Activated T-cell treated with anti-CD3 and anti-CD28 coated beads for 24 hours (primary cell): ENCODE measurements around the gene GATAD2A.
"Not testable (repeated sequence)": the region's sequence is repeated elsewhere in the genome, so short reads cannot be mapped to it uniquely, and the experiment has no call there.

Experiments
- DNase-seq: peaks from one replicate; pipeline ENCODE4 v3.0.0-alpha.2; 2020; ENCODE audit warnings: low read depth

Gene GATAD2A, protein sequence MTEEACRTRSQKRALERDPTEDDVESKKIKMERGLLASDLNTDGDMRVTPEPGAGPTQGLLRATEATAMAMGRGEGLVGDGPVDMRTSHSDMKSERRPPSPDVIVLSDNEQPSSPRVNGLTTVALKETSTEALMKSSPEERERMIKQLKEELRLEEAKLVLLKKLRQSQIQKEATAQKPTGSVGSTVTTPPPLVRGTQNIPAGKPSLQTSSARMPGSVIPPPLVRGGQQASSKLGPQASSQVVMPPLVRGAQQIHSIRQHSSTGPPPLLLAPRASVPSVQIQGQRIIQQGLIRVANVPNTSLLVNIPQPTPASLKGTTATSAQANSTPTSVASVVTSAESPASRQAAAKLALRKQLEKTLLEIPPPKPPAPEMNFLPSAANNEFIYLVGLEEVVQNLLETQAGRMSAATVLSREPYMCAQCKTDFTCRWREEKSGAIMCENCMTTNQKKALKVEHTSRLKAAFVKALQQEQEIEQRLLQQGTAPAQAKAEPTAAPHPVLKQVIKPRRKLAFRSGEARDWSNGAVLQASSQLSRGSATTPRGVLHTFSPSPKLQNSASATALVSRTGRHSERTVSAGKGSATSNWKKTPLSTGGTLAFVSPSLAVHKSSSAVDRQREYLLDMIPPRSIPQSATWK

DNA sequence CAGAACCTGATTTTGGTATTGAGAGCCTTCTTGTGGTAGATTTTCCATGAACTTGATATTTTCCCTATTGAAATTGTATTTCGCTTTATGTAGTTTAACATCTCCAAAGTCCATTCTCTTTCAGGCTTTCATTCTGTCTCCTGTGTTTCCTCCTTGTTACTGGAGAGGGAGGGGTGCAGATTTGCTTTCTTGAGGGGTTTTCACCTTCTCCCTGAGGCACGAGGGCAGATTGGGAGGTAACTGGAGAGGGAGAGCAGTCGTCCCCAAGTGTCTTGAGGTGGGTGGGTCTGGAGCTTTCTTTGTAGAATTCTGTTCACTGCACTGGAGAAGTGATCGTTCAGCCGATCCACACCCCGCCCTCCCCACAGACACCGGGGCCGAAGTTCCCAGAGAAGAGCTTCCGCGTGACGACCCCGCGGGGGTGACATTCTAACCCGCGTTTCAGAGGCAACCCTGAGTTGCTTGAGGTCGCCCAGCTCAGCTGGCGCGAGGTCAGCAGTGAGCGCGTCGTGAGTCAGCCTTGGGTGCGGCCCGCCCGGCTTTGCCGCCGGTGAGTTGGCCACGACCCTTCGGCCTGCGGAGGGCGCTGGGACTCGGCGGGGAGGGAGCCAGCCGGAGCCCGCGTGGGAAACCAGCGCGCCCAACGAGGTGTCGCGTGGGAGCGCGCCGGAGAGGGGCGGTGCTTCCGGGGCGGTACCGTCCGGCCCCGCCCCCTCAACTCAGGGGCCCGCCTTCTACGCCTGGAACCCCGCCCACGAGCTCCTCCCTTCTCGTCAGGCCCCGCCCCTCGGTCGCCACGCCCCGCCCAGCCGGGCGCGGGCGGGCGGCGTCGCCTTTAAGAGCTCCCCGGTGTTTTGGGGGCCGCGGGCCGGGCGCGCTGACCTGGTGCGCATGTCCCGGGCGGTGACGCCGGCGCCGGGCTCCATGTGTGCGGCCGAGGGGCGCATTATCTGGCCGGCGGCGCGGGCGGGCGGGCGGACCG is at the start of gene GATAD2A:
Gene GATAD2A (plus strand): TSS at position 797 of the 982 bp plus-strand sequence. CDS start 59,671 bp downstream, outside the sequence.
- peak; percentile 88 for DNase-seq

DNA sequence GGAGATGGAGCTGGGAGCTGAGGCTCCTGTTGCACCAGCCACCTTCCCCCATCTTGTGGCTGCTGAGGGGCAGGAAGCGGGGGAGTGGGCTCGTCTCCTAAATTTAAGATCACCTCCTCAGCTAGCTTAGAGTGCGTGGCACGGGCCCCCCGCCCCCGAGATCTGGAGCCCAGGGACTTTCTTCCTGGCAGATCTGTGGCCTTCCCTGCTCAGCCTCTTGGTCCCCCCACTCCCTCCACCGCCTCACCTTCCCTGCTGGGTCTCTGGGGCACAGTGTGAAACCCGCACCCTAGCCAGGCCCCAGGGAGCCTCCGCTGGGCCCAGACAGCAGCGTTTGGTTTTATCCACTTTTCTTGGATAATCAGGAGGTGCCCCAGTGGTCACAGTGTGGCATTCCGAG is 49.0 kb upstream of the GATAD2A start:
- no peak for DNase-seq

DNA sequence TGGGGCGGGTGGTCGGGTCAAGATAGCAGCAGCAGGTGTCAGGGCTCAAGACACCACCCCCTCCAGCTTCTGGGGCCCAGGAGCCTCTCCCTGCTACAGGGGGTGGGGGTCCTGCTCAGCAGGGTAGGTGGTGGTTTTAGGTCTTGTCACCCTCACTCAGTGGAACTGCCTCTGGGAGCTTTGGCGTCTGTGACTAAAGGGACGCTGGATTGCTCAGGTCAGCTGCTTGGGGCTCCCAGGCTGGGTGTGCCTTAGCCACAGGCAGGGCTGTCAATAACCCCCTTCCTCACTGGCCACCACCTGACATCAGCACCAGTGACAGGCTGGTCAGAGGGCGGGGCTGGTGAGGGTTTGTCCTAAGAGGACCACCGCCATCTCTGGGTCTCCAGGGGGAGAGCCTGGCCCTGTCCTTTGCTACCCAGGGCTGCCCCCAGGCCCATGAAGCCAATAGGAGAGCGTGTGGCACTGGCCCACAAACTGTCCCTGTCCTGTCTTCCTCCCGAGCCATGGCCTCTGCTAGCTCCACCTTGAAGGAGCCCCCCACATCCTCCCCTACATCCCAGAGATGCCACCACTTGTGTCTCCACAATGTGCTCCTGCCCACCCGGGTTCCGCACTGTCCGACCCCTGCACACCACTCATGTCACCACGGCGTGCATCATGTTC is 48.4 kb upstream of the GATAD2A start:
- no peak for DNase-seq

DNA sequence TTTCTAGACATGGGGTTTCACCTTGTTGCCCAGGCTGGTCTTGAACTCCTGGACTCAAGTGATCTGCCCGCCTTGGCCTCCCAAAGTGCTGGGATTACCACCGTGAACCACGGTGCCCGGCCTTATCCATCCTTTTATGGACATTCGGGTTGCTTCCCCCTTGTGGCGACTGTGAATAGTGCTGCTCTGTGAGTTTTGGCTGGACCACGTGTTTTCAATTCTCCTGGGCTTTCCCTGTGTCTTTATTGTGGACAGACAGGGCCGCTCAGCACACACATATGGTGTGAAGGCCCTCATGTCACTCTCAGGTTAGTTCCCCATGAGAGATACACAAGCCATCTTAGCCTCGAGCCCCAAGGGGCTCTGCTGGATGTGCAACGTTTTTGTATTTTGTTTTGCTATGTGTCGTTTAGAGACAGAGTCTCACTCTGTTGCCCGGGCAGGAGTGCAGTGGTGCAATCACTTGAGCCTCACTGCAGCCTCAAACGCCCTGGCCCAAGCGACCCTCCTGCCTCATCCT is 44.3 kb upstream of the GATAD2A start:
- peak; percentile 63 for DNase-seq

DNA sequence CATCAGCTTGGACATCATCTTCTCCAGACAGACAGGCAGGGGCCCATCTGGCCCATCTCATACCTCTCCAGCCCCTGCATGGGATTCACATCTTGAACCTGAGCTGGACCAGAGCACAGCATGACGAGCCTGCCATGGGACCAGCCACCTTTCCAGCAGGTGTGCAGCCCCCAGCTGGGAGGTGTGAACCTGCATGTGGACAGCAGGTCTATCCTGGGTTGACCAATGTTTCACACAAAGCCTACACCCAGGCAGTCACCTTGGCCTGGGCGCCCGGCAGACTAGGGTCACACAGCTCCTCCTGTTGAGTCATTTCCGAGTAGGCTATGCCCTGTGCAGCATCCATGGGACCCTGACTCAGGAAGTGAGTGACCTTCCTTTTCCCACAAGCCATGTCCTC is 43.4 kb upstream of the GATAD2A start:
- DNase-seq: no peak

DNA sequence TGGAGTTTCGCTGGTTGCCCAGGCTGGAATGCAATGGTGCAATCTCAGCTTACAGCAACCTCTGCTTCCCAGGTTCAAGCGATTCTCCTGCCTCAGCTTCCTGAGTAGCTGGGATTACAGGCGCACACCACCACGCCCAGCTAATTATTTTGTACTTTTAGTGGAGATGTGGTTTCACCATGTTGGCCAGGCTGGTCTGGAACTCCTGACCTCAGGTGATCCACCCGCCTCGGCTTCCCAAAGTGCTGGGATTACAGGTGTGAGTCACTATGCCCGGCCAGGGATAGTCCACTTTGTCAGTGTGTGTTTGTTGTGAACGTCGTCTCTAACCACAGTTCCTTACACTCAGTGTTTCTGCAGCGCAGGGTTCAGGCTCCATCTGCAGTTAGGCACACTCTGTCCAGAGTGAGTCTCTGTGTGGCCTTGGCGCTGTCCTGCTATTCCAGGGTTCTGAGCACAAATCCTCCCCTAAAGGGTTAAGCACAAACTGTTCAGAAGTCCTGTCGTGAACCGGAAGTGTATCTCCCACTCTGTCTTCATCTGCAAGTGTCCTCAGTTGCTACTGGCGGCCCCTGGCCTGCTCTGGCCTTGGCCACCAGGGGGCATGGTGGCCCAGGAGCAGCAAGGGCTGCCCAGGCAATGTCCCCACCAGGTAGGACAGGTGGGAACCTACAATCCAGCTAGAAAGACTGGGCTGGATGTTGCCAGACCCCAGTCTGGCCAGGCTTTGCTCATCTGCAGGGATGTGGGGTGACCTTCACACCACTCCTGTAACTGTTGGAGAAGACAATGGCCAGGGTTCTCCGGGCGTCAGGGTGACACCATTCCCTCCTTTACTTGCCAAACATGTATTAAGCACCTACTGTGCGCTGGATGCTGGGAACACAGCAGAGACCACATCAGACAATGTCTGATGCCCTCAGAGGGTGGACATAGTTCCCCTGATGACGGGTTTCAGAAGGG is 38.8 kb upstream of the GATAD2A start:
- peak; percentile 59 for DNase-seq

DNA sequence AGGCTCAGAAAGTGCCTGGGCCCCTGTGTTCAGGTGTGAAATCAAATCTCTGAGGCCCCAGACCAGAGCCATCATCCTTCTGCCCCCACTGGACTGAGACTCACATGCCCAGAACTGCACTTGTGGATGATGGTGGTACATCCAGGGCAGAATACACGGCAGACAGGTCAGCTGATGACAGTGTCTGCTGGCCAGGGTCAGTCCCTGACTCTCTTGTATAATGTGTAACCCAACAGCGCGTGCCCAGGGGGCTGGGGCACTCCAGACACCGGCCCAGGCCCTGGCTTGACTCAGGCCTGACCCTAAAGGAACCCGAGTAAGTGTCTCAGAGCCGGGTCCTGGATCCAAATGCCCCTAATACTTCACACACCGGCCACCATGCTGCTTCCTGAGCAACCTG is 37.4 kb upstream of the GATAD2A start:
- no peak for DNase-seq

DNA sequence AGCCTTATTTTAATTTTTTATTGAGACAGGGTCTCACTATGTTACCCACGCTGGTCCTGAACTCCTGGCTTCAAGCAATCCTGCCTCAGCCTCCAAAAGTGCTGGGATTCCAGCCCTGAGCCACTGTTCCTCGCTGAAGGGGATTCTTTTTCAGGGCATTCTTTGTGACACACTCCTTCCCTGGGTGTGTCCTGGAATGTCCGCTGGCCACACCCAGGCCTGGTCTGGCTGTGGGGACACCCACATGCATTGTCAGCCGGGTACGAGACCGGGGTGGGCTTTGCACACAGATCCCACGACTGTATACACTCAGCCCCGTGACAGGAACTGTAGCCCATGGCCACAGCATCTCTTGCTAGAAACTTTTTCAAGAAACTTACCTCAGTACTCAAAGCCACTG is 34.4 kb upstream of the GATAD2A start:
- no peak for DNase-seq

DNA sequence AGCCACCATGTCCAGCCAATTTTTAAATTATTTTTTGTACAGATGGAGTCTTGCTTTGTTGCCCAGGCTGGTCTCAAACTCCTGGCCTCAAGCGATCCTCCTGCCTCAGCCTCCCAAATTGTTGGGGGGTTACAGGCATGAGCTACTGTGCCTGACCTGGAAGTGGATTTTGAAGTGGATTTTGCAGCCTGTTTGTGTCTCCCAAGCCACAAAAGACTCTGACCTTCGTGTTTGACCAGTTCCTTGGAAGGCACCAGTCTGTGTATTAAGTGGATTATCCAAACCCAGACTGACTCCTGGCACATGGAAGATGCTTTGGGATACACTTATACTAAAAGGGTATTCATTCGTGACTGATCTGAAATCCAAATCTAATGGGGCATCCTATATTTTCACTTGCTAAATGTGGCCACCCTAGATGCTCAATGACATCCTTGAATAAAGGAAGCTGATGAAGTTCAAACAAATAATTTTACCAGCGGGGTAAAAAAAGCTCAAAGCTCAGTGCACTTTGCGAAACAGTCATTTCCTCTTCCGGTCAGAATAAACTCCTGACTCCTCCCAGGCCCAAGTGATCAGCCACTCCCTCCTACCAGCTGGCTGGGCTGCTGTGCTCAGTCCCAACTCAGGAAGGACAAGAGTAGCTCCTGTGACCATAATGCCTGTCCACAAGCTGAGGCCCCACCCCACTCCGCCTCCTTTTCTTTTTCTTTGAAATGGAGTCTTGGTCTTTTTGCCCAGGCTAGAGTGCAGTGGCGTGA is 32.6 kb upstream of the GATAD2A start:
- no peak for DNase-seq

DNA sequence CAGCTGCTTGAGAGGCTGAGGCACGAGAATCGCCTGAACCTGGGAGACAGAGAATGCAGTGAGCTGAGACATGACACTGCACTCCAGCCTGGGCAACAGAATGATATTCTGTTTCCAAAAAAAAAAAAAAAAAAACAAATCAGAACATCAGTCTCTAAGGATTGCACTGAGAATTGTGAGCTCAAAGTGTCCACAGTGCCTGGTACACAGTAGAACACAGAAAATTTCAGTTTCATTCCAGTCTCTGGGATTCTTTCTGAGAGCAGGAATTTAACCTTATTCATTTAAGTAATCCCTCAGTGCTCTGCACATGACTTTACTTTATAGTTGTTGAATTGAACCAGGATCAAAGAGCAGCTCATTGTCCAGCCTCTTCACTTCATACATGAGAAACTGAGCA is 25.9 kb upstream of the GATAD2A start:
- no peak for DNase-seq

DNA sequence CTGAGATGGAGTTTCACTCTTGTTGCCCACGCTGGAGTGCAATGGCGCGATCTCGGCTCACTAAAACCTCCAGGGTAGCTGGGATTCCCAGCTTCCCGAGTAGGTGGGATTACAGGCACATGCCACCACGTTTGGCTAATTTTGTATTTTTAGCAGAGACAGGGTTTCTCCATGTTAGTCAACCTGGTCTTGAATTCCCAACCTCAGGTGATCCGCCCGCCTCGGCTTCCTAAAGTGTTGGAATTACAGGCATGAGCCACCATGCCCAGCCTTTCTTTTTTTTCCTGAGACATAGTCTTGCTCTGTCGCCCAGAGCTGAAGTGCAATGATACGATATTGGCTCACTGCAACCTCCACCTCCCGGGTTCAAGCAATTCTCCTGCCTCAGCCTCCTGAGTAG is 25.2 kb upstream of the GATAD2A start:
- DNase-seq: not testable (repeated sequence)

DNA sequence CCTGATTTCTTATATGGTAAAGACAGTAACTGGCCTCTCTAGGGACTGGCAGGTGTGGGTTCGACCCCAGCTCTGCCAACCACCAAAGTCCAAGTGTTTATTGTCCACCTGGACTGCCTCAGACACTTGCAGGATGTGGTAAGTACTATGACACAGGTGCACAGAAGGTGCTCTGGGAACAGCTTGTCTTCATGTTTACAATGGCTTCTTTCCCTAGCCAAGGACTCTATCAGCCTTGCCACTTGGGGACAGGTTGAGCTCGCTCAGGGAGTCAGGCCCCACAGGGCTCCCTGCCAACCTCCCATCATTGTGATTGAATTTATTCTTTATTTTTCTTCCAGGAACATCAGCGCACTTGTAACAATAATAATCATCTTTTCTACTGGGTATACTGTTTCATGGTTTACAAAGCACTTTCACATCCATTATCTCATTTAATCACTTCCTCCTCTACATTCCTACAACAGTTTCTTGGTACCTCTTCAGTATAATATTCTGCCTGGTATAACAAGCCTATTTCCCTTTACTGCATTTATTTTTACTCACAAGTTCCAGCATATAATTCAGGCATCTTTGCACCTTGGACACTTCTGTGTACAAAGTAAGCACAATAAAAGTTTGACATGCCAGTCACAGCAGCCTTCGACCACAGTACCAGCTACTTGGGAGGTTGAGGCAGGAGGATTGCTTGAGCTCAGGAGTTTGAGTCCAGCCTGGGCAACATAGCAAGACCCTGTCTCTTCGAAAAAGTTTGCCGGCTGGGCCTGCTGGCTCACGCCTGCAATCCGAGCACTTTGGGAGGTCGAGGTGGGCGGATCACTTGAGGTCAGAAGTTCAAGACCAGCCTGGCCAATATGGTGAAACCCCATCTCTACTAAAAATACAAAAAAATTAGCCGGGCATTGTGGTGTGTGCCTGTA is 24.2 kb upstream of the GATAD2A start:
- no peak for DNase-seq

DNA sequence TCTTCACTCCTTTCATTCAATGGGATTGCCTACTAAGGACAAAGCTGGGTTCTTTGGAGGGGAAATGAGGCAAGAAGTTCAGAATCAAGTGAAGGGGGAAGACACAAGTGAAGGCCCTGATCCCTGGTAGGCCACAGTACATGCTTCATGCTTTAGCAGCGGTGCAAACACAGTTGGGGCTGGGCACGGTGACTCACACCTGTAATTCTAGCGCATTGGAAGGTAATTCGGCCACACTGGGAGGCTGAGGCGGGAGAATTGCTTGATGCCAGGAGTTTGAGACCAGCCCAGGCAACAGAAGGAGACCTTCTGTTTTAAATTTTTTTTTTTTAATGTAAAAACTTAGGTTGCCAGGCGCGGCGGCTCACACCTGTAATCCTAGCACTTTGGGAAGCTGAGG is 23.4 kb upstream of the GATAD2A start:
- no peak for DNase-seq

DNA sequence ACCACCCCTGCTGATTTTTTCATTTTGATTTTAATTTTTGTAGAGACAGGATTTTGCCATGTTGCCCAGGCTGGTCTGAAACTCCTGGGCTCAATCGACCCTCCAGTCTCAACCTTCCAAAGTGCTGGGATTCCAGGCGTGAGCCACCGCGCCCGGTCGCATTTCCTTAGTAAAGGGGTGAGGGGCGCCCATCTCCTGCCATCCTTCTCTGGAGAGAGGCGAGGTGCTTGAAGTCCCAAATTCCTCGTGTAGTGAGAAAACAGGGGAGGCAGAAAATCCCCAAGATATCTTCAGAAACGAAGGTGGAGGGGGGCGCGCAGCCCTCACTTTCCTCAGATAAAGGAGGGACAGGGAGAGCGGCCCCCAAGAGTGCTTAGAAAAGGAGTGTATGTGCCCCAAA is 21.0 kb upstream of the GATAD2A start:
- no peak for DNase-seq

DNA sequence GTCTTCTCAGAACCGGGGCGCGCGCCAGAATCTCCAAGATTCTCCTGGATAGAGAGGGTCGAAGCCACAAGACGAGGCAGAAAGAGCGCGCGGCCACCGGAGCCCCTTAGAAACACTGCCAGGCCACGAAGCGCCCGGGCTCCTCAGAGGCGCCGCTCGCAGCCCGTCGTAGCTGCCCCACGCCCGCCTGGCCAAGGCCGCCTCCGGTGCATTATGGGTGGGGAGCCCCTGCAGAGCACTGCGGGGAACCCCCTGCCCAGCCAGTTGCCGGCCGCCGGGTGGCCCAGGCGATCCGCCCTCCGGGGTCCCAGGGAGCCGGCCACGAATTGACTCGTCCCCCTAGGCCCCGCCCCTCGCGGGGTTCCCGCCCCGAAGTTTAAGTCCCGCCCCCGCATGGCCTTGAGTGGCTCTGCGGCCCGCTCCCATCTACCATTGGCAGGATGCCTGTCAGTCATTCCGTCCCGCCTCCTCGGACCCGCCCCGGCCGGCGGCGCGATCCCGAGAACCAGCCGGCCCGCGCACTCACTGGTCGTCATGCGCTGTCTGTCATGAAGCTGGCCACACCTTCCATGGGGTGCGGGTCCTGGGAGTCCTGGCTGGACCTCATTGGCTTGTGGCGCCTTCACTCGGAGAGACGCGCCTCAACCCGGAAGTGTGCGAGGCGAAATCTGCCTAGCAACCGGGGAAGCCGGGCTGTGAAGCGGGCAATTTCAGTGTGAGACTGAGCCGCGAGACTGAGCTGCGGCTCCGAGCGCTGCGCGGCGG is 20.2 kb upstream of the GATAD2A start:
- DNase-seq: peak; percentile 100

DNA sequence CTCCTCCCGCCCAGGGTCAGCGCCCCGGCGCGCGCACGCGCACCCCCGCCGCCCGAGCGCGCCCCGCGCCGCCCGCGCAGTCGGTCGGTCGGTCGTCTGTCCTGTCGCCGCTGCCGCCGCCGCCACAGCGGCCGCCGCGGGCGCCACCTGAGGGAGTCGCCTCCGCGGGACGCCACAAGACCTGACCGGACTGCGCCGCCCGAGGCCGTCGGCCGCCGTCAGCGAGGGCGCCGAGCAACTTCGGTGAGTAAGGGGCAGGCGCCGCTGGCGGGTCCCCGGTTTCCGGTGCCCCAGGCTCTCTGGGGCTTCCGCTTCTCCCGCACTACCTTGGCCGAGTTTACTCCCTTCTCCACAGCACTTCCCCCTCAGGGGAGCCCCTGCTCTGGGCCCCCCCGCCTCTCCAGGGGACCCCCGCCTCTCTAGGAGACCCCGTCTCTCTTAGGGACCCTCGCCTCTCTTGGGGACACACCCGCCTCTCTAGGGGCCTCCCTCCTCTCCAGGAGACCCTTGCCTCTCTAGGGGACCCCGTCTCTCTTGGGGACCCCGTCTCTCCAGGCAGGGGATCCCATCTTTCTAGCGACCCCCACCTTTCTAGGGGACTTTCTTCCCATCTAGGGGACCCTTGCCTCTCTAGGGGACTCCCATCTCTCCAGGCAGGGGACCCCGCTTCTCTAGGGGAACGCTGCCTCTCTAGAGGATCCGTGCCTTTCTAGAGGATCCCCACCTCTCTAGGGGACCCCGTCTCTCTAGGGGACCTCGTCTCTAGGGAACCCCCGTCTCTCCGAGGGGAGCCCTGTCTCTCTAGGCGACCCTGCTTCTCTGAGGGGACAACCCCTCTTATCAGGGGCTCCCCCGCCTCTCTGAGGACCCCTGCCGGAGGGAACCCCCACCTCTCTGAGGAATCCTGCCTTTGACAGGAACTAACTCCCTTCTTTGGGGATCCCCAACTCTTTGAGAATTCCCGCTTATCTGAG is 19.3 kb upstream of the GATAD2A start:
- DNase-seq: peak; percentile 48

DNA sequence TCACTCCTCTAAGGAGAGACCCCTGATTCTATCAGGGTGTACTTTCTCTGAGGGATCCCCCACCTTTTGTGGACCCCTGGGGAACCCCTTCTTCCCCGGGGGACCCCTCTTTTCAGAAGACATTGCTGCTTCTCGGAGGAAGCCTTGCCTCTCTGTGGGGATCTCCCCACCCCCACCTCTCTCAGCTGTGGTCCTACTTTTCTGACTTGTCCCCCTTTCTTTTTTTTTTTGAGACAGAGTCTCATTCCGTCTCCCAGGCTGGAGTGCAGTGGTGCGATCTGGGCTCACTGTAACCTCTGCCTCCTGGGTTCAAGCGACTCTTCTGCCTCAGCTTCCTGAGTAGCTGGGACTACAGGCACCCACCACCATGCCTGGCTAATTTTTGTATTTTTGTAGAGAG is 18.4 kb upstream of the GATAD2A start:
- DNase-seq: no peak
